Bronchial epithelial cell (primary cell): ENCODE measurements around the gene NAV3. TPM values are rescaled to one million over a fixed set of nuclear protein-coding genes. Genes with fewer than 3 reads are reported as not detected.

Source experiments
- DNase-seq: peaks from one replicate; pipeline ENCODE4 v3.0.0-alpha.2; 2010; ENCODE audit warnings: low read depth
- FAIRE-seq: peaks from 2 replicates; lab custom pipeline; 2011; peaks lifted over from hg19 to GRCh38; lab: Jason Lieb, UNC
- H3K27me3 ChIP-seq: 2 replicates; pipeline ENCODE4 v1.5.1; 2011; ENCODE audit warnings: low read length; ENCODE audit not compliant: control insufficient read depth, insufficient read depth
- H3K36me3 ChIP-seq: 2 replicates; pipeline ENCODE4 v1.5.1; 2011; ENCODE audit warnings: low read length; ENCODE audit not compliant: control insufficient read depth, insufficient read depth
- H3K4me3 ChIP-seq: 2 replicates; pipeline ENCODE4 v1.5.1; 2011; ENCODE audit warnings: mild to moderate bottlenecking, low read depth, low read length, control low read depth
- CTCF ChIP-seq: IDR thresholded peaks from 2 replicates; pipeline ENCODE4 v1.5.1; 2011; ENCODE audit warnings: mild to moderate bottlenecking, moderate library complexity, low read length, control low read depth, inconsistent platforms; ENCODE audit not compliant: insufficient read depth, severe bottlenecking
- total RNA-seq: library from RNA; depleted of rRNA; stranded (reverse); fragments of >200 nt; gene quantifications from 2 replicates; pipeline ENCODE4 v1.2.1, GENCODE V29; 2014

Gene NAV3
- total RNA-seq, 1 donor from 2014 or later, result 1.6 TPM

- TF ChIP-seq CTCF, result no peak
- no peak overlapping the region for H3K4me3 ChIP-seq
- DNase-seq, result no peak
- no peak for FAIRE-seq
- H3K27me3 ChIP-seq, result no peaks in the 10 kb centered on the region
- no peaks in the 10 kb centered on the region for H3K36me3 ChIP-seq
Observed at GRCh38 chr12:78037707-78038106, 207.0 kb downstream of the NAV3 start.

- Histone ChIP-seq H3K27me3 (no peaks in the 10 kb centered on the region), H3K36me3 (no peaks in the 10 kb centered on the region), H3K4me3 (no peak overlapping the region)
- DNase-seq (no peak), FAIRE-seq (no peak)
- no peak for TF ChIP-seq CTCF
Observed at GRCh38 chr12:78038541-78038940, 207.8 kb downstream of the NAV3 start.

GRCh38 chr12:78038986-78039385, 208.3 kb downstream of the NAV3 start:
- Histone ChIP-seq H3K27me3 (no peaks in the 10 kb centered on the region), H3K36me3 (no peaks in the 10 kb centered on the region), H3K4me3 (no peak overlapping the region)
- TF ChIP-seq CTCF, result no peak
- DNase-seq (no peak), FAIRE-seq (no peak)

- FAIRE-seq (no peak), DNase-seq (no peak)
- TF ChIP-seq CTCF, result no peak
- Histone ChIP-seq H3K27me3 (no peaks in the 10 kb centered on the region), H3K4me3 (no peak overlapping the region), H3K36me3 (no peaks in the 10 kb centered on the region)
Observed at GRCh38 chr12:78040111-78040510, 209.4 kb downstream of the NAV3 start.

- H3K36me3 ChIP-seq, result no peaks in the 10 kb centered on the region
- TF ChIP-seq CTCF, result no peak
- no peak for DNase-seq
- FAIRE-seq, result no peak
- H3K4me3 ChIP-seq, result no peak overlapping the region
- no peaks in the 10 kb centered on the region for H3K27me3 ChIP-seq
Observed at GRCh38 chr12:78050790-78051189, 220.1 kb downstream of the NAV3 start.

GRCh38 chr12:78055545-78055944, 224.9 kb downstream of the NAV3 start:
- DNase-seq (no peak), FAIRE-seq (no peak)
- TF ChIP-seq CTCF, result no peak
- Histone ChIP-seq H3K4me3 (no peak overlapping the region), H3K36me3 (no peaks in the 10 kb centered on the region), H3K27me3 (no peaks in the 10 kb centered on the region)
